BJ (cell line): Measurements from ENCODE around the gene DCP2. TPM values are rescaled to one million over a fixed set of nuclear protein-coding genes. Genes with fewer than 3 reads are reported as not detected.

ENCODE experiments used
- CTCF ChIA-PET: fragments of 350-600 bp; formaldehyde crosslinking; extraction: SDS; loops from one replicate; lab custom pipeline; 2021; ENCODE audit warnings: antibody characterized with exemption, inconsistent platforms; lab: Yijun Ruan, JAX
- POLR2A ChIA-PET: fragments of 300-600 bp; sonication (Branson Sonifier 250); formaldehyde crosslinking; extraction: SDS; loops from one replicate; lab custom pipeline; 2021; ENCODE audit warnings: antibody characterized with exemption; lab: Charles Lee
- DNase-seq: peaks from one replicate; pipeline ENCODE4 v3.0.0-alpha.2; 2011; ENCODE audit warnings: low read depth
- H3K27me3 ChIP-seq: 2 replicates; pipeline ENCODE4 v1.6.0; 2011; ENCODE audit warnings: low read length; ENCODE audit not compliant: control insufficient read depth, insufficient read depth
- H3K36me3 ChIP-seq: 2 replicates; pipeline ENCODE4 v1.5.1; 2011; ENCODE audit warnings: low read length; ENCODE audit not compliant: control insufficient read depth, insufficient read depth
- H3K4me3 ChIP-seq: 2 replicates; pipeline ENCODE4 v1.5.1; 2011; ENCODE audit warnings: low read depth, mild to moderate bottlenecking, control low read depth, low read length
- polyA minus RNA-seq: library from RNA; depleted of rRNA, polyadenylated mRNA; stranded (reverse); fragments of >200 nt; gene quantifications from 2 replicates; pipeline ENCODE4 v1.2.3, GENCODE V29; 2011; rRNA and poly(A)+ RNA removed
- polyA plus RNA-seq: library from polyadenylated mRNA; depleted of rRNA; stranded (reverse); fragments of >200 nt; gene quantifications from 2 replicates; pipeline ENCODE4 v1.2.3, GENCODE V29; 2011; rRNA removed
- TF ChIP-seq, protein P1 (sequence below): IDR thresholded peaks from 2 replicates; pipeline ENCODE4 v1.5.1; 2011; ENCODE audit warnings: low read depth, mild to moderate bottlenecking, control low read depth, inconsistent platforms, low read length, moderate library complexity; ENCODE audit not compliant: insufficient read depth

The DCP2 gene
- polyA plus RNA-seq (6.4 and 9.9 TPM in 2 replicates), polyA minus RNA-seq (14.1 and 18.0 TPM in 2 replicates)

GRCh38 chr5:112976432-112977309 lies at the start of gene DCP2:
Gene DCP2, plus strand, starts transcription at chr5:112976798. Its CDS starts 136 bp downstream, at chr5:112976934.
- POLR2A ChIA-PET = interaction anchor here (0.6 to 0.9 kb wide), 3 partner anchors 19 to 589 kb away, joined by 3 to 22 read pairs (median 5); no protein-coding TSS in a partner anchor
- TF ChIP-seq, protein P1, sequence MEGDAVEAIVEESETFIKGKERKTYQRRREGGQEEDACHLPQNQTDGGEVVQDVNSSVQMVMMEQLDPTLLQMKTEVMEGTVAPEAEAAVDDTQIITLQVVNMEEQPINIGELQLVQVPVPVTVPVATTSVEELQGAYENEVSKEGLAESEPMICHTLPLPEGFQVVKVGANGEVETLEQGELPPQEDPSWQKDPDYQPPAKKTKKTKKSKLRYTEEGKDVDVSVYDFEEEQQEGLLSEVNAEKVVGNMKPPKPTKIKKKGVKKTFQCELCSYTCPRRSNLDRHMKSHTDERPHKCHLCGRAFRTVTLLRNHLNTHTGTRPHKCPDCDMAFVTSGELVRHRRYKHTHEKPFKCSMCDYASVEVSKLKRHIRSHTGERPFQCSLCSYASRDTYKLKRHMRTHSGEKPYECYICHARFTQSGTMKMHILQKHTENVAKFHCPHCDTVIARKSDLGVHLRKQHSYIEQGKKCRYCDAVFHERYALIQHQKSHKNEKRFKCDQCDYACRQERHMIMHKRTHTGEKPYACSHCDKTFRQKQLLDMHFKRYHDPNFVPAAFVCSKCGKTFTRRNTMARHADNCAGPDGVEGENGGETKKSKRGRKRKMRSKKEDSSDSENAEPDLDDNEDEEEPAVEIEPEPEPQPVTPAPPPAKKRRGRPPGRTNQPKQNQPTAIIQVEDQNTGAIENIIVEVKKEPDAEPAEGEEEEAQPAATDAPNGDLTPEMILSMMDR = no peak

DNA sequence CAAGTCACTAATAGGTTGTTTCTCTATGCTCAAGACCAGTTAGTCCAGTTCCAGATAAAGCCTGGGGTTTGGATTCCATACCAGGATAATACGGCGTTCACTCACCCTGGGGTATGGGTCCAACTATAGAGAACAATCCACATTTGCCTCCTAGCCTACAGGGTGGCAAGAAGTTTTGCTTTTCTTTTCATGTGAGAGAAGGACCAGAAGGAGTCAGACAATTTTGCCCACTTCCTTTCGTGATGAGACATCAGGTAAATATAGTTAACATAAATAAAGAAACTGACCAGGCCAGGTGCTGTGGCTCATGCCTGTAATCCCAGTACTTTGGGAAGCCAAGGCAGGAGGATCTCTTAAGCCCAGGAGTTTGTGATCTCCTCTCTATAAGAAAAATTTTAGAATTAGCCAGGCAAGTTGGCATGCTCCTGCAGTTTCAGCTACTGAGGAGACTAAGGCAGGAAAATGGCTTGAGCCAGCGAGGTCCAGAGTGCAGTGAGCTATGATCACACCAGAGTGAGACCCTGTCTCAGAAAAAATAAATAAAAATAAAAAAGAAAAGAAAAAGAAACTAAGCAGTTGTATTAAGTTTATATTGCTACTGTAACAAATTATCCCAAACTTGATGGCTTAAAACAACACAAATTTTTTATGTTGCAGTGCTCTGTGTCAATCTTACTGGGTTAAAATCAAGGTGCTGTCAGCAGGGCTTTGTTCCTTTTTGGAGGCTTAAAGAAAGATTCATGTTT lies 47.1 kb upstream of the DCP2 start:
- Histone ChIP-seq H3K36me3 (no peaks in the 10 kb centered on the region), H3K27me3 (peaks cover 2% of the 10 kb centered on the region), H3K4me3 (no peak overlapping the region)
- TF ChIP-seq, protein P1 = no peak
- ChIA-PET CTCF (no interaction called here), POLR2A (no interaction called here)
- DNase-seq = no peak

More at GRCh38 chr5:112976432-112977309, at the start of gene DCP2:
- H3K36me3 ChIP-seq = no peaks in the 10 kb centered on the region
- peak within 1 kb of the TSS; percentile 68 for H3K4me3 ChIP-seq
- peak; percentile 98 for DNase-seq
- CTCF ChIA-PET = interaction anchor here (1.2 to 1.5 kb wide), 3 partner anchors 13 to 421 kb away, joined by 4 to 5 read pairs (median 4); partner anchors contain the start of gene REEP5
- H3K27me3 ChIP-seq = no peaks in the 10 kb centered on the region

- CTCF ChIA-PET = no interaction called here
- TF ChIP-seq, protein P1 = no peak
- POLR2A ChIA-PET = no interaction called here
- Histone ChIP-seq H3K27me3 (peaks cover 2% of the 10 kb centered on the region), H3K36me3 (no peaks in the 10 kb centered on the region), H3K4me3 (no peak overlapping the region)
- no peak for DNase-seq
Observed at GRCh38 chr5:112930082-112930344, 46.6 kb upstream of the DCP2 start.

DNA sequence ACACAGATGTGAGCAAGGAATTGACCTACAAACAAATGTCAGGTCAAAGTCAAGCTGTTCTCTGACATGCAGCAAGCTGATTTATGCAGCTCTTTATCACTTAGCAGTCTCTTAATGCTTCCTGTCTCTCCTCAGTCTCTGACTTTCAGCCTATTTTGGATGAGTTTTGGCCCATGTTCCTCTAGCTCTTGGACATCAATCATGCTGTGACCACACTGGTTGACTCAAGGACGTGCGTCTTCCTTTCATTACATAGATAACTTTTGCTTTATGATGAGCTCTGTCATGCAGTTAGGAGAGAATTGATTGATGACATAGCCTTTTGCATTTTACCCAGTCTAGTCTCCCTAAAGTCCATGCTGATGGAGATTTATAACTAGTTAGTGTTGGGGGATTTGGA lies 45.1 kb upstream of the DCP2 start:
- CTCF ChIA-PET = interaction anchor here (1.0 to 1.3 kb wide), 2 partner anchors 9 kb away, joined by 3 to 4 read pairs; no protein-coding TSS in a partner anchor
- DNase-seq = no peak
- POLR2A ChIA-PET = no interaction called here
- TF ChIP-seq, protein P1 = no peak
- no peaks in the 10 kb centered on the region for H3K36me3 ChIP-seq
- no peak overlapping the region for H3K4me3 ChIP-seq
- H3K27me3 ChIP-seq = peaks cover 2% of the 10 kb centered on the region

GRCh38 chr5:112933105-112933504 lies 43.5 kb upstream of the DCP2 start:
- TF ChIP-seq, protein P1 = no peak
- Histone ChIP-seq H3K36me3 (no peaks in the 10 kb centered on the region), H3K27me3 (peaks cover 4% of the 10 kb centered on the region), H3K4me3 (no peak overlapping the region)
- ChIA-PET POLR2A (no interaction called here), CTCF (no interaction called here)
- no peak for DNase-seq
